GM12872 (cell line): ENCODE measurements around the gene COBL.

Experiments used
- TF ChIP-seq, protein P1 (sequence below): IDR thresholded peaks from 3 replicates; pipeline ENCODE4 v1.5.1; 2011; ENCODE audit warnings: low read depth, mild to moderate bottlenecking, low read length, moderate library complexity; ENCODE audit not compliant: insufficient read depth

COBL gene

DNA sequence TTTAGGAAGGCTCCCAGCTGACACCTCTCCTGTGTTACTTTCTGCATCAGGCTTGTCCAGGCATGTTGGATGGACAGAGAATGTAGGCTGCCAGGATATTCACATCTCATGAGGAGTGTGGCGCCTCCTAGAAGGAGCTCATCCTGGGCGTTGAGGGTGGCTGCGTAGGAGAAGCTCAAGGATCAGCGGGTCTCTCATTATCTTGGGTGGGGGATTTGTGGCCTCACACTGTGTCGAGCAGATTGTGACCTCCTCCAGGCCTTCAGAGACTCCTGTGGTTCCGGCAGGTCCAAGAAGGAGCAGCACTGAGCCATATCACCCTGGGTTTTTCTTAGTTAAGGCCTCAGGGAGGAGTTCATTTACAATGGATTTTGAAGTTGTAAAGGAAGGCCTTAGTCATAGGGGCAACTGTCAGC is 8.7 kb upstream of the COBL start:
- TF ChIP-seq, protein P1, sequence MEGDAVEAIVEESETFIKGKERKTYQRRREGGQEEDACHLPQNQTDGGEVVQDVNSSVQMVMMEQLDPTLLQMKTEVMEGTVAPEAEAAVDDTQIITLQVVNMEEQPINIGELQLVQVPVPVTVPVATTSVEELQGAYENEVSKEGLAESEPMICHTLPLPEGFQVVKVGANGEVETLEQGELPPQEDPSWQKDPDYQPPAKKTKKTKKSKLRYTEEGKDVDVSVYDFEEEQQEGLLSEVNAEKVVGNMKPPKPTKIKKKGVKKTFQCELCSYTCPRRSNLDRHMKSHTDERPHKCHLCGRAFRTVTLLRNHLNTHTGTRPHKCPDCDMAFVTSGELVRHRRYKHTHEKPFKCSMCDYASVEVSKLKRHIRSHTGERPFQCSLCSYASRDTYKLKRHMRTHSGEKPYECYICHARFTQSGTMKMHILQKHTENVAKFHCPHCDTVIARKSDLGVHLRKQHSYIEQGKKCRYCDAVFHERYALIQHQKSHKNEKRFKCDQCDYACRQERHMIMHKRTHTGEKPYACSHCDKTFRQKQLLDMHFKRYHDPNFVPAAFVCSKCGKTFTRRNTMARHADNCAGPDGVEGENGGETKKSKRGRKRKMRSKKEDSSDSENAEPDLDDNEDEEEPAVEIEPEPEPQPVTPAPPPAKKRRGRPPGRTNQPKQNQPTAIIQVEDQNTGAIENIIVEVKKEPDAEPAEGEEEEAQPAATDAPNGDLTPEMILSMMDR: no peak

DNA sequence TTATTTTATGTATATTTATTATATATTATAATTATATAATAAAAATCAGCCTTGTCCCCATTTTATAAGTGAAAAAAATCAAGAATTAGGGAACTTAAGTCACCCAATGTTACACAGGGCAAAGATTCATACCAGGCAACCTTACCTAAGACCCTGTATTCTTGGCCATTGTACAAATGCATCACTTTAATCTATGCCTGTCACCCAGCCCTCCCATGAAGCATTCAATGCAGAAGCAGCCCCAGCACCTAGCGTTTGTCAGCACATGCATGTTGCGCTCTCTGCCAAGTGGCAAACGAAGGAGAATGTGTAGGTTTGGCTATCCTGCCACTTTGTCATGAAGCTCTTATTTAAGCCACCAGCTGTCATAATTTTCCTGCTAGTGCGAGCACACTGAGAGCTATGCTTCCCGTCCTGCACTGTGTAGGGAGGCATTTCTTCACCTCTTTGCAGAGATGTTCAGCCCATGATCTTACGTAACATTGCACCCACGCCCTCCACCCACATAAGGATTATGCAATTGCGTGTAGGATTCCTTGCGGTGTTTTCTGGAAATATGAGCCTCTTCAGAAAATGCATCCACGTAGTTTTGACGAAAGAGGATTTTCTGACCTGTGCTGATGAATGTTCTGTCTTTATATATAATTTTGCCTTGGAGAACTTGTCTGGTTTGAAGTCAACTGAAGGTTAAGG is 7.7 kb upstream of the COBL start:
- TF ChIP-seq, protein P1: no peak

DNA sequence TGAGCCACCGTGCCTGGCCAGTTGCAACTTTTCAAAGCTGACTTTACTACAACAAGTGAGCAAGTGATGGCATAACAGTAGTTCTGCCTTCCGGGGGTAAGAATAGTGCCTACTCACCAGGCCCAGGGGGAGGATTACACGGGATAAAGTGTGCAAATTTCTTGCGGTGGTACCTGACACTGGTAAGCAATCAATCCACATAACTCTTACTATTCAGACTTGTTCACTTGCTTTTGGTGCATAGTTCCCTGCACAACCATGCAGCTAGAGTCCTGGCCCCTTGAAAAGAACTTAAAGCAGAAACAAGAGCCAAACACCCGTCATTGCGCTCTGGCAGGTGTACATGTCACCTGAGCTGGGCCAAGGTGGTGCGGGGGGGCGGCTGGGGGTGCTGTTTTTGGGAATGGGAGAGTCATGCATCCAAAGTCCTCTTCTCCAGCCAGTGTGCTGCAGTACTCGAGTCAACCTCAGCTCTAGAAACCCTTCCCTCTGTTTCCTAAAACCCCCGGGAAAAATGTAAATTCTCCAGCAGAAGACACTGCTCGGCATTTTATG is 5.4 kb upstream of the COBL start:
- TF ChIP-seq, protein P1: no peak

DNA sequence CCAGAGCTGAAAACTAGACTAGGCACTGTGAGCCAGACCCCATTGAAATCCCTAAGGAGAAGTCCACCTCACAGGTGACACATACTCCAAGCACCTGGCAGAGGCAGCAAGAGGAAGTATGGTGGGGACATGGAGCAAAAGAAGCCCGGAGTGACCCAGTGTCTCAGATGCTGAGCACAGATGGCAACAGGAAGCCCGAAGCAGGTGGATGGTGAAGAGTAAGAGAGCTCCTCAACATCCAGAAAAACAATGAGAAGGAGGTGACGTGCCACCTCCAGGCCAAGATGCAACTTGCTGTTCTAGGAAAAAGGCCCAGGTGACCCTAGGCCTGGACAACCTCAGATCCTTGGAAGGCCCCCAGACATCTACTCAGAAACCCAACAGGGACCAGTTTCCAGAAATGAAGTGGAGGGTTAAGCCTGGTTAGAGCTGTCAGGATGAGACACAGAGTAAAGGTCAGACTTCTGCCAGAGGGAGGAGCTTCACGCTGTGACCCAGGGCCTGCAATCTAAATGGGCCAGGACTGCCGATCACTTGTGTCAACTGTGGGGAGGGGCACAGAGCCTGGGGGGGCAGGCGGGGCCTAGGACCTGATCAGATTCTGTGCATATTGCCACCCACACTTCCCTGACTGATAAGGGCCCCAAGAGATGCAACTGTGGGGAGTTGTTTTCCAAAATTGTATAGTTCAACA is 2.4 kb upstream of the COBL start:
- TF ChIP-seq, protein P1: no peak

DNA sequence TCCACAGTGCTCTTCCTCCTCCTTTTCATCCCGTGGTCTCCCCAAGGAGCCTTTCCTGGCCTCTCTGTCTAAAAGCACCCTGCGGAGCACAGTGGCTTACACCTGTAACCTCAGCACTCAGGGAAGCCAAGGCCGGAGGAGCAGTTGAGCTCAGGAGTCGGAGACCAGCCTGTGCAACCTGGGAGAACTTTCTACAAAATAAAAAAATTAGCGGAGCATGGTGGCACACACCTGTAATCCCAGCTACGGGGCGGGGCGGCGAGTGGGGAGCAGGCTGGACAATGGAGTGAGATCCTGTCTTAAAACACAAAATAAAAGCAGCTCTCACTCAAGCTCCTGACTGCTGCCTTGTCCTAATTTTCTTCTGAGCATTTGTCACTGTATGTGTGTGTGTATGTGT is 1.4 kb upstream of the COBL start:
- TF ChIP-seq, protein P1: no peak

DNA sequence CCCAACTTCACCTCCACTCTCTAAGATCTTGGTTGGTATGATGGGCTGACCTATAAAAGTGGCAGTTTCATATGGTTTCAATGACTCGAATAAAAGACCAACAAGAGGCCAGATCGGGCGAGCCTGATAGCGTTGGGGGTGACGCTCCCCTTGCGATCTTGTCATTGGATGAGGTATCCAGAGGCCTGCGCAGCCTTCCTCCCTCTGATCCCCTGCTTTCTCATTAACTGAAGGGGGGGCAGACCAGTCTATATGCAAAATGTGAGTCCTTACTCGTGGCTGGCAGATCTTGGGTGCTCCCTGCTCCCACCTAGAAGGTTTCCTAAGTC is 937 bp upstream of the COBL start:
- TF ChIP-seq, protein P1: no peak

DNA sequence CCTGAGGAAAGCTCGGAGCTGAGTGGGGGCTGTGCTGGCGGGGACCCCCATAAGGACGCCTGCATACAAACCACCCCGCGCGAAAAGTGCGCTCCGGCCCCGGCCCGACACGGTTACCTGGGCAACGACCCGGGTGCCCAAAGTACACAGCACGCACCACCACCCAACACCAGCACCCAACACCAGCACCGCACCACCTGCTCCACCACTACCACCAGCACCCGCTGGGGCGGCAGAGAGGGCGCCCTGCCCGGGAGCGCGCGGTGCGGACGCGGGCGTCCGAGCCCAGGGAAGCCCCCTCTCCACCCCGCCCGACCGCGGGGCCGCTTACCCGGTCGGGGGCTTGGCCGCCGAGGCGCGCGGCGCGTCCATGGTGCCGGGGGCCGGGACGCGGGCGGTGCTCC is 345 bp downstream of the COBL start:
- TF ChIP-seq, protein P1: no peak
